ENCODE results near the gene RIPPLY3. TPM values are rescaled to one million over a fixed set of nuclear protein-coding genes. Genes with fewer than 3 reads are reported as not detected.

The RIPPLY3 gene
- total and polyA plus RNA-seq, 2 experiments from 2014 or later, result 2.5 to 2.8 TPM

DNA sequence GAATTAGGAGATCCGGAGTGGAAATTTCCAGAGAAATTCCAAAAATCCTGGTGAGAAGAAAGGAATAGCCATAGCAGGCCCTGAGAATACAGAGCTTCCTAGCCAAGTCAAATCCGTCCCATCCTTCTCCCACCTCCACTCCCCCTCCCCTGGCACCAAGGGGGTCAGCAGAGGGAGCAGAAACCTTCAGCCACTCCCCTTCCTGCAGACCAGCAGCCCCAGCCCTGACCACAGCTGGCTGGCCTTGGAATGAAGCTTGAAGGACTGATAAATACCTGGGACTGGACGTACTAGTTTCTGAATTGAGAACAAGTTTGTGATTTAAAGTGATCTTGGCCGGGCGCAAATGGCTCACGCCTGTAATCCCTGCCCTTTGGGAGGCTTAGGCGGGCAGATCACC is 13.8 kb upstream of the RIPPLY3 start (continued):
- TF ChIP-seq, protein P1, sequence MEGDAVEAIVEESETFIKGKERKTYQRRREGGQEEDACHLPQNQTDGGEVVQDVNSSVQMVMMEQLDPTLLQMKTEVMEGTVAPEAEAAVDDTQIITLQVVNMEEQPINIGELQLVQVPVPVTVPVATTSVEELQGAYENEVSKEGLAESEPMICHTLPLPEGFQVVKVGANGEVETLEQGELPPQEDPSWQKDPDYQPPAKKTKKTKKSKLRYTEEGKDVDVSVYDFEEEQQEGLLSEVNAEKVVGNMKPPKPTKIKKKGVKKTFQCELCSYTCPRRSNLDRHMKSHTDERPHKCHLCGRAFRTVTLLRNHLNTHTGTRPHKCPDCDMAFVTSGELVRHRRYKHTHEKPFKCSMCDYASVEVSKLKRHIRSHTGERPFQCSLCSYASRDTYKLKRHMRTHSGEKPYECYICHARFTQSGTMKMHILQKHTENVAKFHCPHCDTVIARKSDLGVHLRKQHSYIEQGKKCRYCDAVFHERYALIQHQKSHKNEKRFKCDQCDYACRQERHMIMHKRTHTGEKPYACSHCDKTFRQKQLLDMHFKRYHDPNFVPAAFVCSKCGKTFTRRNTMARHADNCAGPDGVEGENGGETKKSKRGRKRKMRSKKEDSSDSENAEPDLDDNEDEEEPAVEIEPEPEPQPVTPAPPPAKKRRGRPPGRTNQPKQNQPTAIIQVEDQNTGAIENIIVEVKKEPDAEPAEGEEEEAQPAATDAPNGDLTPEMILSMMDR (conservative IDR thresholded peaks at IDR 0.05; ENCODE audit: low read depth in 2 of 2), result no peak
- TF ChIP-seq NANOG (IDR thresholded peaks at IDR 0.05; ENCODE audit: borderline replicate concordance) (no peak), EZH2 (IDR thresholded peaks at IDR 0.05; ENCODE audit: low read depth, unreplicated experiment) (no peak), EZH2phosphoT487 (IDR thresholded peaks at IDR 0.05; ENCODE audit: unreplicated experiment) (no peak), CREB1 (CRISPR knock-in tag; IDR thresholded peaks at IDR 0.05; ENCODE audit: low read depth) (no peak), ZNF114 (CRISPR knock-in tag; IDR thresholded peaks at IDR 0.05) (no peak), STAT1 (IDR thresholded peaks at IDR 0.05; ENCODE audit: unreplicated experiment) (no peak), JUNB (IDR thresholded peaks at IDR 0.05; ENCODE audit: unreplicated experiment) (no peak), ZNF331 (CRISPR knock-in tag; IDR thresholded peaks at IDR 0.05; ENCODE audit: low read depth) (no peak)
- TF ChIP-seq, protein P2, sequence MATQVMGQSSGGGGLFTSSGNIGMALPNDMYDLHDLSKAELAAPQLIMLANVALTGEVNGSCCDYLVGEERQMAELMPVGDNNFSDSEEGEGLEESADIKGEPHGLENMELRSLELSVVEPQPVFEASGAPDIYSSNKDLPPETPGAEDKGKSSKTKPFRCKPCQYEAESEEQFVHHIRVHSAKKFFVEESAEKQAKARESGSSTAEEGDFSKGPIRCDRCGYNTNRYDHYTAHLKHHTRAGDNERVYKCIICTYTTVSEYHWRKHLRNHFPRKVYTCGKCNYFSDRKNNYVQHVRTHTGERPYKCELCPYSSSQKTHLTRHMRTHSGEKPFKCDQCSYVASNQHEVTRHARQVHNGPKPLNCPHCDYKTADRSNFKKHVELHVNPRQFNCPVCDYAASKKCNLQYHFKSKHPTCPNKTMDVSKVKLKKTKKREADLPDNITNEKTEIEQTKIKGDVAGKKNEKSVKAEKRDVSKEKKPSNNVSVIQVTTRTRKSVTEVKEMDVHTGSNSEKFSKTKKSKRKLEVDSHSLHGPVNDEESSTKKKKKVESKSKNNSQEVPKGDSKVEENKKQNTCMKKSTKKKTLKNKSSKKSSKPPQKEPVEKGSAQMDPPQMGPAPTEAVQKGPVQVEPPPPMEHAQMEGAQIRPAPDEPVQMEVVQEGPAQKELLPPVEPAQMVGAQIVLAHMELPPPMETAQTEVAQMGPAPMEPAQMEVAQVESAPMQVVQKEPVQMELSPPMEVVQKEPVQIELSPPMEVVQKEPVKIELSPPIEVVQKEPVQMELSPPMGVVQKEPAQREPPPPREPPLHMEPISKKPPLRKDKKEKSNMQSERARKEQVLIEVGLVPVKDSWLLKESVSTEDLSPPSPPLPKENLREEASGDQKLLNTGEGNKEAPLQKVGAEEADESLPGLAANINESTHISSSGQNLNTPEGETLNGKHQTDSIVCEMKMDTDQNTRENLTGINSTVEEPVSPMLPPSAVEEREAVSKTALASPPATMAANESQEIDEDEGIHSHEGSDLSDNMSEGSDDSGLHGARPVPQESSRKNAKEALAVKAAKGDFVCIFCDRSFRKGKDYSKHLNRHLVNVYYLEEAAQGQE (IDR thresholded peaks at IDR 0.05; ENCODE audit: unreplicated experiment), result no peak
- TF ChIP-seq, protein P3, sequence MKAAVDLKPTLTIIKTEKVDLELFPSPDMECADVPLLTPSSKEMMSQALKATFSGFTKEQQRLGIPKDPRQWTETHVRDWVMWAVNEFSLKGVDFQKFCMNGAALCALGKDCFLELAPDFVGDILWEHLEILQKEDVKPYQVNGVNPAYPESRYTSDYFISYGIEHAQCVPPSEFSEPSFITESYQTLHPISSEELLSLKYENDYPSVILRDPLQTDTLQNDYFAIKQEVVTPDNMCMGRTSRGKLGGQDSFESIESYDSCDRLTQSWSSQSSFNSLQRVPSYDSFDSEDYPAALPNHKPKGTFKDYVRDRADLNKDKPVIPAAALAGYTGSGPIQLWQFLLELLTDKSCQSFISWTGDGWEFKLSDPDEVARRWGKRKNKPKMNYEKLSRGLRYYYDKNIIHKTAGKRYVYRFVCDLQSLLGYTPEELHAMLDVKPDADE (IDR thresholded peaks at IDR 0.05), result no peak

DNA sequence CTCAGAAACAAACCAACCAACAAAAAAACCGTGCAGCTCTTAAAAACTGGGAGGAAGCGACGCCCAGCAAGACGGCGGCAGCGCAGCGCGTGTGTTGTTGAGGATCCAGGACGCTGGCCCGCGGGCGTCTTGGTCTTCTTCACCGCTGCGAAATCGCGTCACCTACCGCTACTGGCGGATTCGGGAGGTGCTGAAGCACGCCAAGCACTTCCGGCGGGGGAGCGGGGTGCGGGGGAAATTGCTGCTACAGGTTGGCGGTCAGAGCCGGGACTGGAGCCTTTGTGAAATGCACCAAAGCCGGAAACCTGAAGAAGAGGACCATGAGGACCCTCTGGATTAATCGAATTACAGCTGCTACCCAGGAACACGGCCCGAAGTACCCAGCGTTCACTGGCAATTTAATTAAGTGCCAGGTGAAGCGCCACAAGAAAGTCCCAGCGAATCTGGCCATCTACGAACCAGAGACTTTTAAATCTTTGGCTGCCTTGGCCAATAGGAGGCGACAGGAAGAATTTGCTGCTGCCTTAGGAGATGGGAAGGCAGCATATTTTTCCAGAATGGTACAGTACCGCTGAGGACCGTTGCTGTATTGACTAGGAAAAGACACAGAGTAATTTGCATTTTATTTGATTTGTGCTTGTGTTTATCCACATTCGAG is 11.9 kb upstream of the RIPPLY3 start:
- H3K36me3 Mint-ChIP-seq (ENCODE audit: low read depth), result no peaks in the 10 kb centered on the region; the same call in 2 of the 3 replicates
- H3K9me2 ChIP-seq (ENCODE audit: insufficient read depth), result no peaks in the 10 kb centered on the region
- peak; percentile 30 for ATAC-seq
- peak overlapping the region; percentile 70 for H3K4me2 ChIP-seq
- peak; percentile 94 for DNase-seq (ENCODE audit: low spot score)
- peaks cover 31% of the 10 kb centered on the region for H3K4me1 Mint-ChIP-seq
- H3K9me3 Mint-ChIP-seq, result no peaks in the 10 kb centered on the region; the same call in 2 of the 3 replicates
- peaks cover 23% of the 10 kb centered on the region for H3K27me3 Mint-ChIP-seq (ENCODE audit: insufficient read depth, low read depth, poor library complexity)
- peaks cover 22% of the 10 kb centered on the region for H3K4me1 ChIP-seq (ENCODE audit: insufficient read depth)
- no peaks in the 10 kb centered on the region for H4K20me1 ChIP-seq (replicated peaks; ENCODE audit: insufficient read depth)
- H3K79me2 ChIP-seq (replicated peaks; ENCODE audit: insufficient read depth), result no peaks in the 10 kb centered on the region
- H2AFZ ChIP-seq, result peak overlapping the region; percentile 52; the same call in 1 of the 2 replicates
- H3K27me3 ChIP-seq (ENCODE audit: insufficient read depth), result peaks cover 12% of the 10 kb centered on the region
- H3F3A ChIP-seq (replicated peaks; ENCODE audit: low read depth), result peaks cover 12% of the 10 kb centered on the region; the same call in 1 of the 2 replicates
- no peaks in the 10 kb centered on the region for H3K36me3 ChIP-seq (ENCODE audit: insufficient read depth)
- H3K4me3 ChIP-seq, result peak overlapping the region; percentile 46
- H3K4me3 Mint-ChIP-seq, result peak overlapping the region; percentile 69
- H3K27ac Mint-ChIP-seq, result no peak overlapping the region
- H3K27ac ChIP-seq (ENCODE audit: low read depth), result no peak overlapping the region
- TF ChIP-seq, protein P3 (IDR thresholded peaks at IDR 0.05), result peak; percentile 37; the same call in 1 of the 2 replicates
- TF ChIP-seq EZH2phosphoT487 (IDR thresholded peaks at IDR 0.05; ENCODE audit: unreplicated experiment) (no peak), EZH2 (IDR thresholded peaks at IDR 0.05; ENCODE audit: low read depth, unreplicated experiment) (no peak), ZNF114 (CRISPR knock-in tag; IDR thresholded peaks at IDR 0.05) (no peak)
- TF ChIP-seq, protein P1 (conservative IDR thresholded peaks at IDR 0.05; ENCODE audit: low read depth in 2 of 2), result peak; percentile 45 to 55; a peak in 3 of 4 replicates

Measured in GM23338 (cell line).